ENCODE data around the gene OLIG1.

OLIG1 gene

DNA sequence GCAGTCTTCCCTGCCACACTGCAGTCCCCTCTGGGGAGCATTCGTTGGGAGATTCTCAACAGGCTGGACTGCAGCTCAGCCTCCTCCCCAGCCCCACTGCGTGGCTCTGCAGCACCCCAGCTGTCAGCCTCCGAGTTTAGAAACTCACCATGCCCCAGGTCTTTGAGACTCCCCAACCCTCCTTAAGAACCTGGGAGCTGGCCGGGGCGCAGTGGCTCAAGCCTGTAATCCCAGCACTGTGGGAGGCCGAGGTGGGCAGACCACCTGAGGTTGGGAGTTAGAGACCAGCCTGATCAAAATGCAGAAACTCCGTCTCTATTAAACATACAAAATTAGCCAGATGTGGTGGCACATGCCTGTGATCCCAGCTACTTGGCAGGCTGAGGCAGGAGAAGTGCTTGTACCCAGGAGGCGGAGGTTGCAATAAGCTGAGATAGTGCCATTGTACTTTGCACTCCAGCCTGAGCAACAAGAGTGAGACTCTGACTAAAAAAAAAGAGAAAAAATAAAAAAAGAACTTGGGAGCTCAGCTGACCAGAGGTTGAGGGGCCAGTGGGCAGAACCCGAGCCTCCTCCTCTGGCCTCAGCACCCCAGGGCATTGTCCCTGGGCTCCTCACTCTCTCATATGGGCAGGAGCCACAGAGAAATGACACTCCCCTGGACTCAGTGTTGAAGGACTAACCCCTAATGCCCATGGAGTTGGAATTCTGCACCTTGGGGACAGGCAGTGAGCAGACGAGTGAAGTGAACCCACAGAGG is 38.6 kb upstream of the OLIG1 start:
- DNase-seq, result no peak

DNA sequence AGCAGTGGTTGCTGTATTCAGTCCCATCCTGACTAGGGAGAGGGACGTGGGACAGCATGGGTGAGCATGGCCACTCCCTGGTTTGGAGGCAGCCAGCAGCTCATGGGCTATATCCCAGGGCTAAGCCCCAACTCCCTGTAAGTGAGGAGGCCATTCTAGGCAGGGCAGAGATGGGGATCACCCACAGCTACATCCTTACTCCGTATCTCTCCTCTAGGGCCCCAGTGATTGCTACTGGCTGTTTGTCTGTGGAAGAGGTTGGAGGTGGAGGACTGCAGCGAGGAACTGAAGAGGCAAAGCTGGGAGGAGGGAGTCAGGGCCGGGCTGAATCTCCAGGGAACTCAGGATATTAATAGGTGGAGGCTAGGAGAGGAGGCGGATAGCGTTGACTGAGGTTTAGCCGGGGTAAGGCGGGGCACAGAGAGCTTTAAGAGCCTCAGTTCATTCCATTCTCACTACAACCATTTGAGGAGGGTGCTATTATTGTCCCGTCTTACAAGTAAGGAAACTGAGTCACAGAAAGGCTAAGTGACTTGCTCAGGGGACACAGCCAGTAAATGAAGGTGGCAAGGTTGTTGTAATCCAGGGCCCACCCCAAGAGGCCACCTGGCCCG is 37.4 kb upstream of the OLIG1 start:
- no peak for DNase-seq

DNA sequence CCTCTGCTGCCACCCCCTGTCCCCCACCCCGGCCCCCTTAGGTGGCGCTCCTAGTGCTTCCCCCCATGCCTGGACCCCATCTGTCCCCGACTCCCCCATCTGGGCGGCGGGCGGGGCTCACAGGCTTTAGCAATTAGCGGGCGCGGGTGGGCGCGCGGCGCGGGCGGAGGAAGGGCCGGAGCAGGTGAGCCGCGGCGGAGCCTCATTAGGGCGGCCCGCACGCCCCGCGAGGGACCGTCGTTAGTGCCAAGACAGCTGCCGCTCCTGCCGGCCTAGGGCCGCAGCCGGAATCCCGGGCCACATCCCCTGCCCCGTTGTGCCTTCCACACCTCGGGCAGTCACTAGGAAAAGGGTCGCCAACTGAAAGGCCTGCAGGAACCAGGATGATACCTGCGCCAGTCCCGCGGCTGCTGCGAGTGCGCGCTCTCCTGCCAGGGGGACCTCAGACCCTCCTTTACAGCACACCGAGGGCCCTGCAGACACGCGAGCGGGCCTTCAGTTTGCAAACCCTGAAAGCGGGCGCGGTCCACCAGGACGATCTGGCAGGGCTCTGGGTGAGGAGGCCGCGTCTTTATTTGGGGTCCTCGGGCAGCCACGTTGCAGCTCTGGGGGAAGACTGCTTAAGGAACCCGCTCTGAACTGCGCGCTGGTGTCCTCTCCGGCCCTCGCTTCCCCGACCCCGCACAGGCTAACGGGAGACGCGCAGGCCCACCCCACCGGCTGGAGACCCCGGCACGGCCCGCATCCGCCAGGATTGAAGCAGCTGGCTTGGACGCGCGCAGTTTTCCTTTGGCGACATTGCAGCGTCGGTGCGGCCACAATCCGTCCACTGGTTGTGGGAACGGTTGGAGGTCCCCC is 36.6 kb upstream of the OLIG1 start:
- DNase-seq, result no peak

DNA sequence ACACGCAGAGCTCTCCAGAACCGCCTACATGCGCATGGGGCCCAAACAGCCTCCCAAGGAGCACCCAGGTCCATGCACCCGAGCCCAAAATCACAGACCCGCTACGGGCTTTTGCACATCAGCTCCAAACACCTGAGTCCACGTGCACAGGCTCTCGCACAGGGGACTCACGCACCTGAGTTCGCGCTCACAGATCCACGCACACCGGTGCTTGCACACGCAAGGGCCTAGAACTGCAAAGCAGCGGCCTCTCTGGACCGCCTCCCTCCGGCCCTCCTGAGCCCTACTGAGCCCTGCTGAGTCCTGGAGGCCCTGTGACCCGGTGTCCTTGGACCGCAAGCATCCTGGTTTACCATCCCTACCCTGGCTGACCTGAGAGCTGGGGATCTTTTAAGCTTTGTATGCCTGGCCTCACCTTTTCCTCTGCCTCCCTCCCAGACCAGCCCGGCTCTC is 36.0 kb upstream of the OLIG1 start:
- DNase-seq, result no peak

DNA sequence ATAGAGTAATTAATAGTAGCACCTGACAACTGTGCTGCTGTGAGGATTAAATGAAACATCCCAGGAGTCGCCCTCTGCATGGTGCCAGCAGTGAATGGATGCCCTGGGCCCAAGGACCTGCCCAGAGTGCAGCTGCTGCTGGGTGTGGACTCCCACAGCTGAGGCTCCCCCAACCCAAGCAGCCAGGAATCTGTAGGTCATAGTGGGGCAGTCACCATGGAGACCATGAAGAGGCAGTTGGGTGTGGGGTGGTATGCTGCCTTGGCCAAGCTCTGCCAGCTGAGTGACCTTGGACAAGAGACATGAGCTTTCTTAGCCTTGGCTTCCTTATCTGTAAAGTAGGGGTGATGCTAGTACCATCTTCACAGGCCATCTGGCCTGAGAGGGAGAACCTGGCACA is 34.8 kb upstream of the OLIG1 start:
- DNase-seq, result no peak

DNA sequence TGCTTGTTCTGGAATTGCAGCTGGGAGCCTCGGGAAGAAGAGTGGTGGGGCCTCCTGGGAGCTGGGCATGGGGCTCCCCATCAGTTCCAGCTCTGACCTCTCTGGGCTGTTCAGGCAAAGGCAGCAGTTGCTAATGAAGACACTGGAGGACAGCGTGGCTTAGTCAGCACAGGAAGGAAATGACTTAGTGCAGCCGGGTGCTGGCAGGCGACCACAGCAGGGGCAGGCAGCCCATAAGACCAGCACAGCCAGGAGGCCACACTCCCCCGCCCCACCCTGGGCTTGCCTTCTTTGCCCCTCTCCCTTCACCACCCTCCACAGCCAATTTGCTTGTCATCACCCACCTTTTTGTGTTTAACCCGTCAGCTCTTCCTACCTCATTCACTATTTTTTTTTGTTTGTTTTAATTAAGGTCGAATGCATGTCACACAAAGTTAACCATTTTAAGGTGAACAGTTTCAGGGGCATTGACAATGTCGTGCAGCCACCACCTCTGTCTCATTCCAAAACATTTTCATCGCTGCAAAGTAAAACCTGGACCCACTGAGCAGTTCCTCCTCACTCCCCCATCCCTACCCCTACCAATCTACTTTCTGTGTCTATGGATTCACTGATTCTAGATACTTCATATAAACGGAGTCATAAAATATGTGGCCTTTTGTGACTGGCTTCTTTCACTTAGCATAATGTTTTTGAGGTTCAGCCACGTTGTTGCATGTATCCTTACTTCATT is 33.3 kb upstream of the OLIG1 start:
- DNase-seq, result no peak

DNA sequence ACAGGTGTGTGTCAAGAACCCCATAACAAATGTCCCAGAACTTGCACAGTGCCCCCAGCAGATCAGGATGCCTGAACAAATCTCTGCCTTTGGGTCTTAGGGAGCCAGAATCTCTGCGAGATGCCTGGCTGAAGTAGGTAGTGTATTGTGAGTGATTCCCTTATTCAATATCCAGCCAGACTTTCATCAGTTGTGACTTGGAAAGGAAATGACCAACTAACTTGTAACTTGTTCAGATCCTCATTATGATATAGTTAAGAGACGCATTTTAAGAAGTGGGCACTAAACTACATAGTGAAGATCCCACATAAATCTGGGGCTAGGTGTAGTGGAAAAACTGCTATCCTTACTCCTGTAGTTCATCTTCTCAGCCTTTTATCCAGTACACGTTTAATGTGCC is 32.4 kb upstream of the OLIG1 start:
- DNase-seq, result no peak

DNA sequence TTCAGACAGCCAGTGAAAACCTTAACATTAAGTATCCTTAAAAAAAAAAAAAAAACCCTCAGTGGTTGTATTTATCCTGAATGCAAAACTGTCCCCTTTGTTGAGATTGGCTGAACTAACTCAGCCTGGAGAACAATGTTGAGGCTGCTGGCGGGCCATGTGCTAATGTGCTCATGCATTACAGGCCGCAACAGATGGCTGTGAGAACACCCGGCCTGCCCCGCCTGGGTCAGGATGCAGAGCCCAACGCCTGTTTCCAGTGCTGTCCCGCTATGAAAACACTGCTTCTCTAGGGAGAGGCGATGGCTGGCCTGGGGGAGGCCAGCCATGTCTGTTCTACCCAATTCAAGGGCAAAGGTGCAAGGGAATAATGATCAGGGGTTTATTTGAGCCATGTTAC is 30.4 kb upstream of the OLIG1 start:
- DNase-seq, result no peak

DNA sequence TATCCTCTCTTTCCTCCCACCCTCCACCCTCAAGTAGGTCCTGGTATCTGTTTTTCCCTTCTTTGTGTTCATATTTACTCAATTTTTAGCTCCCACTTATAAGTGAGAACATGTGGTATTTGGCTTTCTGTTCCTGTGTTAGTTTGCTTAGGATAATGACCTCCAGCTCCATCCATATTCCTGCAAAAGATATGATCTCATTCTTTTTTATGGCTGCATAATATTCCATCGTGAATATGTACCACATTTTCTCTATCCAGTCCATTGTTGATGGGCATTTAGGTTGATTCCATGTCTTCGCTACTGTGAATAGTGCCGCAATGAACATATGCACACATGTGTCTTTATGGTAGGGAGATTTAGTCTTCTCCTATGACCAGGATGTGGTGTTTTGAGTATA is 29.7 kb upstream of the OLIG1 start:
- no peak for DNase-seq

DNA sequence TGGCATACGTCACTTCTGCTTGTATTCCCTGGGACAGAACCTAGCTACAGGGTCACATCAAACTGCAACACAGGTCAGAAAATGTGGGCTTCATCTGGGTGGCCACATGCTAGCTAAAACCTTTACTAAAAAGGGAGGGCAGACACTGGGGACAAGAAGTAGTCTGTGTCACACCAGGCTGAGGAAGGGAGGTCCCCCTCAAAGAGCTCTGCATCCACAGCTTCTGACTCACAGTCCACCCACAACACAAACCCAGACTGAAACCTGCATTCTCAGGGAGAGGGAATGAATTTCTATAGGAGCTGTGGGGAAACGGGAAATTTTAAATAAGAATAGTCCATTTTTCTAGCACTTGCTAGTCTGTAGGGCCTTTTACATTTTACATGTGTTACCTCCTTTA is 28.0 kb upstream of the OLIG1 start:
- DNase-seq, result no peak

DNA sequence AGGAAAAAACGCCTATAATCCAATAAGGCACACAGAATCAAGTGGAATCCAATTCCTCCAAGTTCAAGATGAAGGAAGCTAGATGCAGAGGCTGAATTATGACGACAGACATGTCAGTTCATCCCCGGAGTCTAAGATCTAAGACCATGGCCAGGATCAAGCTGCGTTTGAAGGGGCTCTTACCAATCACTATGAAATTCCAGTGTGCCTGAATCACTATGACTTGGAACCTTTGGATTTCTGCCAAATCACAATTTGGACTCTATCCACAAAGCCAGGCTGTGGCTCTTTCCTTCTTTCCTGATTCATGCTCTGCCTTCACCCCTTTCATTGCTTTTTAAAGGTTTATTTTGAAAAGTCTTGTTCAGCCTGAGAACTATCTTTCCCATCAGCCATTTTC is 27.1 kb upstream of the OLIG1 start:
- DNase-seq, result no peak

DNA sequence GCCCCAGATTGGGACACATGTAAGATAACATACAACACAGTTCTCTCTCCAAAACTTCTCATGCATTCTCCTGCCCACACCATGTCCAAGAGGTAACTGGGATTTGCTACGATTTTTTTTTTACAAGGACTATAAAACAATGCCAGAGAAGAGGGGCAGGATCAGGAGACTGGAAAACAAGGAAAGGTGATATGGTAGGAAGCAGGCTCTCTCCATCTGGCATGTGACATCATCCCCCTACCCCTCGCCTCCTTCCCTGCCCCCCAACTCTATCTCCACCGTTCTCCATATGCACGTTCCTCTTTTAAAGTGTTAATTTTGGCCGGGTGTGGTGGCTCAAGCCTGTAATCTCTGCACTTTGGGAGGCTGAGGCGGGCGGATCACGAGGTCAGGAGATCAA is 23.5 kb upstream of the OLIG1 start:
- no peak for DNase-seq

DNA sequence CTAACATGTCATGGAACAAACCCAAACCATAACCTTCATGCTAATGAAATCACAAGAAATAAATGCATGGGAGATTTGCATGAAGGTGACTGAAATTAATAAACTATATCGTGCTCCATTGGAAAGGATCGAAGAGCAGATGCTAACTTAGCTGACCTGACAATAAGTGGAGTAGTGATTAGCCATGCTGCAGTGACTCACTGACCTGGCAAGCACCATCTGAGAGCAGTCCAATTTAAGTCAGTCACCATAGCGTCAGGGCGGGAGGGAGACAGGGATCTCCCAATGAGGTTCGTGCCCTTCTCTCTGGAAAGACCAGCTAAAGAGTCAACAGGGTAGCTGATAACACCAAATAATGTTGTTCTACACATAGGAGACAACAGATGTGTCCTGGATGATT is 22.7 kb upstream of the OLIG1 start:
- DNase-seq, result no peak

DNA sequence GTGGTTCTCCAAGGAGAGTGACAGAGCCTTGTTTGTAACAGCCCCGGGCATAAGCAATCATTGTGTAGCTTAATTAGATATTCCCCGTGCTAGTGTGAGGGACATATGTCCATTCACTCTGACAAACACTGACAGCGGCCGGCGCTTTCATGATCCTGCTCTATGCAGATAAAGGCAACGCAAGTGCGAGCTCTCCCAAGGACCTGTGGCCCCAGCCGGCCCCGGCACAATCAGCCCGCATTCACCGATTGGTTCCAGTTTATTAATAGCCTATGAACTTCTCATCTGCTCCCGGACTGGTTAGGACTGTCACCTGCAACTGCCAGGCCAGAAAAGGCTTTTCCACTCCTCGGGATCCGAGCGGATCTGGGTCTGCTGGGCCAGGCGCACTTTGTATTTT is 18.0 kb upstream of the OLIG1 start:
- no peak for DNase-seq

DNA sequence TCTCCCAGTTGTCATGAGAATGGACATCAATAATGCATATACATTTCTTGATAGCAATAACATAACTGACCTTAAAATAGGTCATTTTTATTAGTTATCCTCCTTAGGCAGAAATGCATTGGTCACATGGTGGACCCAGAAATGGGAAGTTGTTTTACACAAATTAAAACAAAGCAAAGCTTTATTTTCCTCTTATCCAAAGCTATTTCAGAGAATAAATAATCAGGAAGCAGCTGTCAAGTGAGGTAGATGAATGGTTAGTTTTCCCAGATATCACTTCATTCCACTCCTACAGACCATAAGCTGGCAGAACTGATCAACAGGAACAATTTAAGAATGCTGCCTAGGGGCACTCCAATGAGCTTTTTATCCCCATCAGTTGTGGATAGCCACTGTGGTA is 16.0 kb upstream of the OLIG1 start:
- DNase-seq, result no peak

DNA sequence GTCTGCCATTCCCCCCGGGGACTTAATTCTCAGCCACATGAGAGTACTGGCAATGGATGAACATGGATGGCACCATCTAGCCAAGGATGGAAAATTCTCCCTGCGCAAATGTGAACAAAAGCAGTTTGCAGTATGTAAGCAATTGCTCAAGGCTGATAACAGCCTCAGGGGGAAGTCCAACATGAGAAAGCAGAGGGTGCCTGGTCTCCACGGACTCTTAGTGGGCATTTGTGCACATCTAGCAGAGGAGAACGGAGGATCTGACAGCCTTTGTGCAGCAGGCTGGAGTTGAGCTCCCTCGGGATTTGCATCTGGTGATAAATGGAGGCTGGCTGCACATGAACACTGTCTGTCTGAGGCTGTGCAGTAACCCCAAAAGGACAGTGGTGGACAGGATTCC is 13.9 kb upstream of the OLIG1 start:
- DNase-seq, result no peak

DNA sequence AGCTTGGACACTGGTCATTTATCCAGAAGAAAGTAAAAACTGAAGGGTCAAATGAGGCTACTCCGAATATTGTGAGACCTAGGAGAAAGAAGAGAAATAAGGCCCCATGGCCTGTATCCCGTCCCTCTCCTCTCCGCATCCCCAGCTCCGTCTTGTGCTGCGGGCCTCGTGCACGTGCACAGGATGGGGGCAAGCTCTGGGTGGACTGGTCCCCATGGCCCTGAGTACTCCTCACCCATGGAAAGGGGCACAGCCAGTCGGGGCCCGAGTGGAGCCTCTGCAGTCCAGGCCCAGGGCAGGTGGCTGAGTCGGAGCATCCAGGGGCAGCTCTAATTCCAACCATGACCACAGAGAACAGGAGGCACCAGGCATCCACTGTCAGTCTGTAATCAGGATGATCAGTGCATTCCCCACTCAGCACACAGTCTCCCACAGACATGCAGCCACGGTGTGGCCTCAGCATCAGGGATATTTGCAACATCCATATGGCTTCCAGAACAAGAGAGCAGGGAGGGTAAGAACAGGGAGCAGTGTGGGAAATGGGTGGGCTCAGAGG is 12.5 kb upstream of the OLIG1 start:
- DNase-seq, result no peak

DNA sequence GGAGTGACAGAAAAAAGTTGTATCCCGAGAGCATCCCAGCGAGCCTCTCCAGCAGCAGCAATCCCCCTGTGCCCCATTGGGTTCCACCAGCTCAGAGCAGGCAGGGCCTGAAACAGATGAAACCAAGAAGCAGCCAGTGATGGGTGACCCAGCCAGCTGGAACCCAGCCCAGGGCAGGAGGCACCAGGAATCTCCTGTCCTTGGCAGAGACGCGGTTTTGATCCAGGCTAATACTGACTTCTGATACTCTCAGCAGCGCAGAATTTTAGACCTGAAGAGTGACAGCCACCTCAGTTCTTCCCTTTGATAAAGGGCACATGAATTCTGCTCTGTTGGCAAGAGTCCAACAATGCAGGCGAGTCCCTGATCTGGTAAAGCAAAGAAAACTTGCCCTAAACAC is 11.4 kb upstream of the OLIG1 start:
- no peak for DNase-seq

DNA sequence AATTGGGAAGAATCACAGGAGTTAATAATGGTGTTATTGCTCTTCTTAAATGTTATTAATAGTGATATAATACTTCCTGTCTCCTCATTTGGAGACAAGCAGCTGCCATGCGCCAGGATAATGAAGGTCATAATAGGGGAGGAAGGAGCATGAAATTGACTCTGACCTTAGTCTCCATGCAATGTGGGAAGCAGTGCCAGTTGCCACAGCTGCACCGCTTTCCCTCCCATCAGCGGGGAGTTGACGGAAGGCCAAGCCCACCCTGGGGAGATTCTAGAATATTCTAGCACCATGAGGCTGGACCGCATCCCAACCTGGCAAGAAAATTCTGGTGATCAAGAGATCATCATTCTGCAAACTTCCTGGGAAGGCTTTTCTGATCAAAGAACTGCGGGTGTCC is 11.0 kb upstream of the OLIG1 start:
- DNase-seq, result no peak

DNA sequence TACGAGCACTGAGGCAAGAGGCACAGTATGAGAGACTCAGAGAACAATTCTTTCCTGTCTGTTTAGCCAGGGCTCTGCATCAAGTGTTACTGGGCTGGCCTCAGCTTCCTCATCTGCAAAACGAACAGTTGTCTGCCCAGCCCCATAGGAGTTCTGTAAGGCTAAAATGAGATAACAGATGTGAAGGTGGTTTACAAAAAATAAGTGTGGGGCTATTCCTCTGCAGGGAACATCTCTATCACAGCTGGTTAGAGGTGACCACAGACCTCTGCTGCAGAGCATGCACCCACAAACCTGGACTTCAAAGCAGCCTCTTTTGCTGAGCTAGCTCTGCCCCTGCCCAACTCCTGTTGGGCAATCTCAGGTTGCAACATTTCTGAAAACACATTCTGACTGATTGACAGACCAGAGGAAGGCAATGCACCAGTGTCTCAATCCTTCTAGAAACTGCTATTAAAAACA is 10.5 kb upstream of the OLIG1 start:
- DNase-seq, result no peak

DNA sequence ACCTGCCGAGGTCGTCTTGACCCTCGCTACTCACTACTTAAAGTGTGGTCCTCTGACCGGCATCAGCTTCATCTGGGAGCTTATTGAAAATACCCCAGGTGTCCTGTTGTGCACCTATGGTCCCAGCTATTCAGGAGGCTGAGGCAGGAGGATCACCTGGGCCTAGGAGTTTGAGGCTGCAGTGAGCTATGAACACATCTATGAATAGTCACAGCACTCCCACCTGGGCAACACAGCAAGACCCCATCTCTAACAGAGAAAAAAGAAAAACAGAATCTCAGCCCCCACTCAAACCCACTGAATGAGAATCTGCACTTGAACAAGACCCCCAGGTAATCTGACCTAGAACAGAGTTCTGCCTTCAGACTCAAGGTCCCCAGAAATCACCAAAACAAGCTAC is 8.7 kb upstream of the OLIG1 start:
- DNase-seq, result no peak

DNA sequence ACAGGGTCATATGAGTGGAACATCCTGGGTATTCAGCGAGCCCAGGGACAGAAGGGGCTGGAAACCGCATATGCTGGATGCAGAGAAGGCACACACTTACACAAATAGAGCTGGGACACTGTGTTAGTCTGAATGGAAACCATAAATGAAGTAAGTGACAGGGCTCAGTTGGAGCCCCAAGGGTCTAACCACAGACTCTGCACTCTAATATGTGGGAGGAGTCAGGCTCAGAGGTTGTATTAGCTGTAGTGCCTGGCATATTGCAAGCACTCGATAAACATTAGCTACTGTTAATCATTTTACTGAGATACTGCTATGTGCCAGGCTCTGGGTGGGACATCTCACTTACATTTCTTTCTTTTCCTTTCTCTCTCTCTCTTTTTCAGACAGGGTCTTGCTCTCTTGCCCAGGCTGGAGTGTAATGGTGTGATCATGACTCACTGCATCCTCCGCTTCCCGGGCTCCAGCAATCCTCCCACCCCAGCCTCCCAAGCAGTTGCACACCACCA is 6.5 kb upstream of the OLIG1 start:
- DNase-seq, result no peak
